ENCODE data around the gene ARL5A.

DNA sequence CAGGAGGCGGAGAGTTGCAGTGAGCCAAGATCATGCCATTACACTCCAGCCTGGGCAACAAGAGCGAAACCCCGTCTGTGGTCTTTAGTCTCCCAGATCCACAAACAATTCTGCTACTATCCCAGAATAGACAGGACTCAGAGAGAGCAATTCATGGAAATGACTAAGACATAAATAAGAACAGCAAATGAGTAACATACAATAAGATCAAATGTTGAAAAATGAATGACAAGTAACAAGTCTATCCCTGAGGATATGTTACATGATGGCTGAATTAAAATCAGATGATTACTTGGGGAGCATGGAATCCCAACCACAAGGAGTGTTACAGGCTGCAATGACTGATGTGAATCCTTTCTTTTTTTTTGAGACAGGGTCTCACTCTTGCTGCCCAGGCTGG, 10.3 kb downstream of the ARL5A start:
- TF ChIP-seq POLR2A (IDR thresholded peaks at IDR 0.05; ENCODE audit: low read depth, low read length), result no peak
- TF ChIP-seq SPI1 (IDR thresholded peaks at IDR 0.05; ENCODE audit: low read depth, low read length), result no peak
- no peak for TF ChIP-seq POLR2AphosphoS5 (IDR thresholded peaks at IDR 0.05; ENCODE audit: low read depth, low read length)

All from GM12891 (cell line).